GM23248 (cell line): ENCODE results near the gene KDM4B. TPM values are rescaled to one million over a fixed set of nuclear protein-coding genes. Genes with fewer than 3 reads are reported as not detected.

ENCODE experiments used
- DNase-seq: peaks from one replicate; pipeline ENCODE4 v3.0.0-alpha.2; 2015
- H2AFZ ChIP-seq: fragments of 200-600 bp; sonication (generic); 2 replicates; pipeline ENCODE4 v1.6.1; 2016; ENCODE audit warnings: antibody characterized with exemption
- H3F3A ChIP-seq: fragments of 200-600 bp; sonication (generic); 2 replicates; pipeline ENCODE4 v1.6.1; 2016; ENCODE audit warnings: mild to moderate bottlenecking, antibody characterized with exemption, mixed run types; ENCODE audit not compliant: insufficient read depth
- H3K27ac ChIP-seq: fragments of 200-600 bp; sonication (generic); 2 replicates; pipeline ENCODE4 v1.5.1; 2016; ENCODE audit warnings: mild to moderate bottlenecking
- H3K27me3 ChIP-seq: fragments of 200-600 bp; sonication (generic); replicated peaks from 2 replicates; pipeline ENCODE4 v1.6.1; 2016; ENCODE audit warnings: mild to moderate bottlenecking; ENCODE audit not compliant: insufficient read depth
- H3K36me3 ChIP-seq: fragments of 200-600 bp; sonication (generic); 2 replicates; pipeline ENCODE4 v1.6.1; 2016; ENCODE audit warnings: low read depth, mild to moderate bottlenecking
- H3K4me1 ChIP-seq: fragments of 200-600 bp; sonication (generic); 2 replicates; pipeline ENCODE4 v1.6.1; 2016; ENCODE audit warnings: mild to moderate bottlenecking; ENCODE audit not compliant: insufficient read depth
- H3K4me2 ChIP-seq: fragments of 200-600 bp; sonication (generic); one replicate; pipeline ENCODE4 v1.6.1; 2016; ENCODE audit warnings: mild to moderate bottlenecking; ENCODE audit not compliant: unreplicated experiment
- H3K4me3 ChIP-seq: fragments of 200-600 bp; sonication (generic); 2 replicates; pipeline ENCODE4 v1.5.1; 2016; ENCODE audit warnings: mild to moderate bottlenecking
- H3K79me2 ChIP-seq: fragments of 200-600 bp; sonication (generic); 2 replicates; pipeline ENCODE4 v1.6.1; 2016; ENCODE audit warnings: mild to moderate bottlenecking; ENCODE audit not compliant: insufficient read depth
- H3K9ac ChIP-seq: fragments of 200-600 bp; sonication (generic); 2 replicates; pipeline ENCODE4 v1.6.1; 2016; ENCODE audit warnings: mild to moderate bottlenecking
- H3K9me2 ChIP-seq: fragments of 200-600 bp; sonication (generic); 2 replicates; pipeline ENCODE4 v1.6.1; 2016; ENCODE audit warnings: mixed run types, mild to moderate bottlenecking, moderate library complexity; ENCODE audit not compliant: insufficient read depth
- H3K9me3 ChIP-seq: fragments of 200-600 bp; sonication (generic); one replicate; pipeline ENCODE4 v1.6.1; 2017; ENCODE audit warnings: low read depth
- H4K20me1 ChIP-seq: fragments of 200-600 bp; sonication (generic); 2 replicates; pipeline ENCODE4 v1.6.0; 2016; ENCODE audit not compliant: insufficient read depth
- EZH2 ChIP-seq: fragments of 200-600 bp; sonication (generic); IDR thresholded peaks from 2 replicates; pipeline ENCODE4 v1.6.1; 2018; ENCODE audit warnings: antibody characterized with exemption, mild to moderate bottlenecking; ENCODE audit not compliant: insufficient read depth, poor library complexity, severe bottlenecking
- EZH2phosphoT487 ChIP-seq: fragments of 200-600 bp; sonication (generic); IDR thresholded peaks from 2 replicates; pipeline ENCODE4 v1.6.1; 2018; ENCODE audit warnings: antibody characterized with exemption, moderate library complexity, mild to moderate bottlenecking, low read depth; ENCODE audit not compliant: insufficient read depth
- WGBS, 2 experiments: methylation state at CpG; one replicate each; pipeline ENCODE4 v1.1.6; 2015 to 2017; ENCODE audit warnings: low lambda C conversion rate in 2 of 2, low coverage in 1 of 2; ENCODE audit errors: missing lambda C conversion rate in 2 of 2; 5-methylcytosine and 5-hydroxymethylcytosine counted together
- in situ Hi-C: fragments of 300-500 bp; cut with MboI; formaldehyde crosslinking; loops from 2 replicates; pipeline ENCODE4 v1.15.0; 2020
- polyA plus RNA-seq: library from polyadenylated mRNA; unstranded; fragments of >200 nt; fragmentation: Nextera tagmentation; extraction: Ambion mirVana; gene quantifications from 2 replicates; pipeline ENCODE4 v1.2.1, GENCODE V29; 2016
- total RNA-seq: library from RNA; depleted of rRNA; stranded (reverse); fragments of >200 nt; shearing (Covaris generic); gene quantifications from 2 replicates; pipeline ENCODE4 v1.2.3, GENCODE V29; 2014

The KDM4B gene
- total and polyA plus RNA-seq, 2 experiments from 2014 or later = 14.8 to 28.7 TPM

GRCh38 chr19:5022066-5022860 lies 53.4 kb downstream of the KDM4B start:
- Histone ChIP-seq H3K79me2 (peaks cover 100% of the 10 kb centered on the region), H3K4me2 (no peak overlapping the region), H3K36me3 (0 out of 2 replicates have a peak, but pooled peaks cover under 1% of the 10 kb centered on the region), H3K27me3 (no peaks in the 10 kb centered on the region), H3K27ac (no peak overlapping the region), H4K20me1 (peaks cover 6% of the 10 kb centered on the region; the same call in 1 of the 2 replicates), H2AFZ (no peak overlapping the region), H3K9me3 (no peaks in the 10 kb centered on the region), H3K9me2 (no peaks in the 10 kb centered on the region), H3F3A (peaks cover 5% of the 10 kb centered on the region; the same call in 1 of the 2 replicates), H3K4me1 (0 out of 2 replicates have a peak, but pooled peaks cover 6% of the 10 kb centered on the region), H3K4me3 (no peak overlapping the region), H3K9ac (no peak overlapping the region)
- WGBS, 2 experiments = 88 to 89% methylated on average over 16 of the region's 16 CpGs
- DNase-seq = no peak
- TF ChIP-seq EZH2 (no peak), EZH2phosphoT487 (no peak)
- in situ Hi-C loops = no loop called here

GRCh38 chr19:5023128-5023571 lies 54.2 kb downstream of the KDM4B start:
- Histone ChIP-seq H3K4me2 (no peak overlapping the region), H3K4me1 (0 out of 2 replicates have a peak, but pooled peaks cover 6% of the 10 kb centered on the region), H3F3A (peaks cover under 1% of the 10 kb centered on the region; the same call in 1 of the 2 replicates), H2AFZ (no peak overlapping the region), H3K9me2 (no peaks in the 10 kb centered on the region), H3K4me3 (no peak overlapping the region), H3K36me3 (no peaks in the 10 kb centered on the region), H3K27ac (no peak overlapping the region), H3K27me3 (no peaks in the 10 kb centered on the region), H3K79me2 (peaks cover 100% of the 10 kb centered on the region), H3K9ac (no peak overlapping the region), H3K9me3 (no peaks in the 10 kb centered on the region), H4K20me1 (peaks cover 8% of the 10 kb centered on the region; the same call in 1 of the 2 replicates)
- peak; percentile 50 for DNase-seq
- TF ChIP-seq EZH2 (no peak), EZH2phosphoT487 (no peak)
- WGBS, 2 experiments = 52 to 56% methylated on average over 18 to 19 of the region's 19 CpGs
- in situ Hi-C loops = no loop called here

GRCh38 chr19:5024282-5024681 lies 55.4 kb downstream of the KDM4B start:
- H3K9ac ChIP-seq = no peak overlapping the region
- in situ Hi-C loops = no loop called here
- no peak overlapping the region for H2AFZ ChIP-seq
- H3K4me2 ChIP-seq = no peak overlapping the region
- no peaks in the 10 kb centered on the region for H3K9me3 ChIP-seq
- H4K20me1 ChIP-seq = peaks cover 19% of the 10 kb centered on the region; the same call in 1 of the 2 replicates
- DNase-seq = no peak
- peaks cover 100% of the 10 kb centered on the region for H3K79me2 ChIP-seq
- no peaks in the 10 kb centered on the region for H3F3A ChIP-seq
- no peak overlapping the region for H3K4me3 ChIP-seq
- H3K4me1 ChIP-seq = 0 out of 2 replicates have a peak, but pooled peaks cover 6% of the 10 kb centered on the region
- H3K27me3 ChIP-seq = no peaks in the 10 kb centered on the region
- TF ChIP-seq EZH2phosphoT487 (no peak), EZH2 (no peak)
- no peaks in the 10 kb centered on the region for H3K36me3 ChIP-seq
- whole genome bisulfite sequencing, 2 experiments = 75 to 77% methylated on average over 8 to 9 of the region's 10 CpGs
- H3K9me2 ChIP-seq = no peaks in the 10 kb centered on the region
- no peak overlapping the region for H3K27ac ChIP-seq

GRCh38 chr19:5025027-5025426 lies 56.1 kb downstream of the KDM4B start:
- no peak overlapping the region for H3K4me3 ChIP-seq
- no peak overlapping the region for H3K9ac ChIP-seq
- in situ Hi-C loops = no loop called here
- H3K9me2 ChIP-seq = no peaks in the 10 kb centered on the region
- no peaks in the 10 kb centered on the region for H3K36me3 ChIP-seq
- H3K4me2 ChIP-seq = no peak overlapping the region
- no peaks in the 10 kb centered on the region for H3F3A ChIP-seq
- 88 to 90% methylated on average over 10 of the region's 10 CpGs for WGBS, 2 experiments
- H4K20me1 ChIP-seq = peaks cover 22% of the 10 kb centered on the region; the same call in 1 of the 2 replicates
- TF ChIP-seq EZH2phosphoT487 (no peak), EZH2 (no peak)
- H3K9me3 ChIP-seq = no peaks in the 10 kb centered on the region
- H2AFZ ChIP-seq = no peak overlapping the region
- DNase-seq = no peak
- H3K4me1 ChIP-seq = 0 out of 2 replicates have a peak, but pooled peaks cover 6% of the 10 kb centered on the region
- peaks cover 100% of the 10 kb centered on the region for H3K79me2 ChIP-seq
- no peak overlapping the region for H3K27ac ChIP-seq
- H3K27me3 ChIP-seq = no peaks in the 10 kb centered on the region
